ENCODE data around the gene SERTAD2. TPM values are rescaled to one million over a fixed set of nuclear protein-coding genes. Genes with fewer than 3 reads are reported as not detected.

The SERTAD2 gene
- total RNA-seq, 3 donors from 2014 or later: 12.8 to 20.0 (median 17.0) TPM

- no peaks in the 10 kb centered on the region for H3K9me3 ChIP-seq
- no peak for DNase-seq (ENCODE audit: low spot score in 2 of 2)
- no peaks in the 10 kb centered on the region for H3K27me3 ChIP-seq
- intact Hi-C loops (cut with DNase I; ENCODE audit: low total_unique reads): no loop called here
- no peak overlapping the region for H3K27ac ChIP-seq
- H3K36me3 ChIP-seq: no peaks in the 10 kb centered on the region
- H3K4me3 ChIP-seq: no peak overlapping the region
- no peak for TF ChIP-seq CTCF (IDR thresholded peaks at IDR 0.05)
- no peak for TF ChIP-seq POLR2A (IDR thresholded peaks at IDR 0.05)
- no peak for TF ChIP-seq POLR2AphosphoS5 (IDR thresholded peaks at IDR 0.05)
- no peaks in the 10 kb centered on the region for H3K4me1 ChIP-seq
These were observed 26.1 kb upstream of the SERTAD2 start for GRCh38 chr2:64679673-64680425.

GRCh38 chr2:64678771-64679590 is 25.3 kb upstream of the SERTAD2 start:
- no peak for TF ChIP-seq POLR2A (IDR thresholded peaks at IDR 0.05)
- TF ChIP-seq POLR2AphosphoS5 (IDR thresholded peaks at IDR 0.05): no peak
- TF ChIP-seq CTCF (IDR thresholded peaks at IDR 0.05): no peak
- Histone ChIP-seq H3K27me3 (no peaks in the 10 kb centered on the region), H3K9me3 (no peaks in the 10 kb centered on the region), H3K36me3 (no peaks in the 10 kb centered on the region), H3K4me1 (no peaks in the 10 kb centered on the region), H3K4me3 (no peak overlapping the region), H3K27ac (no peak overlapping the region)
- no peak for DNase-seq (ENCODE audit: low spot score in 2 of 2)
- intact Hi-C loops (cut with DNase I; ENCODE audit: low total_unique reads): no loop called here

- no peak for TF ChIP-seq CTCF (IDR thresholded peaks at IDR 0.05)
- no peak for TF ChIP-seq POLR2A (IDR thresholded peaks at IDR 0.05)
- no peak overlapping the region for H3K4me3 ChIP-seq
- no peaks in the 10 kb centered on the region for H3K27me3 ChIP-seq
- intact Hi-C loops (cut with DNase I; ENCODE audit: low total_unique reads): no loop called here
- no peaks in the 10 kb centered on the region for H3K9me3 ChIP-seq
- H3K4me1 ChIP-seq: no peaks in the 10 kb centered on the region
- H3K27ac ChIP-seq: no peak overlapping the region
- DNase-seq (ENCODE audit: low spot score in 2 of 2): no peak
- H3K36me3 ChIP-seq: no peaks in the 10 kb centered on the region
These were observed 23.8 kb upstream of the SERTAD2 start for GRCh38 chr2:64677530-64677929.

- Histone ChIP-seq H3K27me3 (no peaks in the 10 kb centered on the region), H3K27ac (no peak overlapping the region), H3K36me3 (no peaks in the 10 kb centered on the region), H3K4me1 (no peaks in the 10 kb centered on the region), H3K9me3 (no peaks in the 10 kb centered on the region), H3K4me3 (no peak overlapping the region)
- TF ChIP-seq CTCF (IDR thresholded peaks at IDR 0.05): no peak
- no peak for TF ChIP-seq POLR2A (IDR thresholded peaks at IDR 0.05)
- TF ChIP-seq POLR2AphosphoS5 (IDR thresholded peaks at IDR 0.05): no peak
- intact Hi-C loops (cut with DNase I; ENCODE audit: low total_unique reads): no loop called here
- no peak for DNase-seq (ENCODE audit: low spot score in 2 of 2)
These were observed 22.1 kb upstream of the SERTAD2 start for GRCh38 chr2:64675860-64676259.

GRCh38 chr2:64672708-64673107 is 19.0 kb upstream of the SERTAD2 start:
- intact Hi-C loops (cut with DNase I; ENCODE audit: low total_unique reads): no loop called here
- no peak overlapping the region for H3K4me3 ChIP-seq
- no peaks in the 10 kb centered on the region for H3K9me3 ChIP-seq
- H3K27me3 ChIP-seq: no peaks in the 10 kb centered on the region
- no peak for TF ChIP-seq POLR2AphosphoS5 (IDR thresholded peaks at IDR 0.05)
- TF ChIP-seq CTCF (IDR thresholded peaks at IDR 0.05): no peak
- TF ChIP-seq POLR2A (IDR thresholded peaks at IDR 0.05): no peak
- H3K4me1 ChIP-seq: no peaks in the 10 kb centered on the region
- no peak for DNase-seq (ENCODE audit: low spot score in 2 of 2)
- H3K36me3 ChIP-seq: no peaks in the 10 kb centered on the region
- H3K27ac ChIP-seq: no peak overlapping the region
